ENCODE results near the gene MAN2C1.

MAN2C1 gene

DNA sequence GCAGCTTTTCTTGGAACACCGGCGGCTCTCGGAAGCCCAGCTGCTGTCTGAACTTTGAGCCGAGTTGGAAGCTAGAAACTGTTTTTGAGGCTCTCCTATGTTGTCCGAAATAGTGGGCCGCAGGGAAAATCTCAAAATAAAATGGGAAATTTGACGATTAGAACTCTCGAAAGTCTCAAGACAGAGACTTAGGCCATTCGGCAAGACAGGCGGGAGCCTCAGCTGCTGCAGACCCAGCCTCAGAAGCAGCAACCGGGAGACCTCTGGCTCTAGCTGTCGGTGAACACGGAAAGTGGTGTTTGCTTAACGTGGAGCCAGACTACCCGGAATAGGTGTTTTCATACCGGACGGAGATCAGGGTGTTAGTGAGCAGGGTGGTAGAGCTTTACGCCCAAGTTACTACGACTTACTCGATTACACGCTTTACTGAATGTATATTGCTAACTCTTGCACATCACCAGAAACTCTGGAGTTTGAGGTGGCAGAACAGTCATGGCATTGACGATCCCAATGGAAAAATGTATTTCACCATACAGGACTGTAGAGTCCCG lies 357 bp upstream of the MAN2C1 start:
- H3K4me2 ChIP-seq (ENCODE audit: insufficient read depth, low read length, poor library complexity, severe bottlenecking): peak overlapping the region; percentile 50
- no peak overlapping the region for H3K4ac ChIP-seq (ENCODE audit: low read length)
- no peak overlapping the region for H2BK12ac ChIP-seq (ENCODE audit: low read length)
- H3K14ac ChIP-seq (ENCODE audit: low read length): no peak overlapping the region
- WGBS, 2 donors (ENCODE audit: extremely low coverage in 2 of 2, insufficient read length in 2 of 2, insufficient replicate concordance in 1 of 2): no CpG with 5 or more reads among the region's 23 CpGs
- H3K9me3 ChIP-seq (replicated peaks in 1 of 2; ENCODE audit: control insufficient read depth in 2 of 2, insufficient read depth in 1 of 2, low read depth in 1 of 2, low read length in 2 of 2): no peaks in the 10 kb centered on the region
- H2BK5ac ChIP-seq (ENCODE audit: low read length): no peak overlapping the region
- H3K4me1 ChIP-seq (ENCODE audit: control insufficient read depth in 2 of 2, insufficient read depth in 1 of 2, low read depth in 1 of 2, low read length in 2 of 2): peaks cover 7 to 8% of the 10 kb centered on the region in 2 donors
- no peak overlapping the region for H2BK120ac ChIP-seq (ENCODE audit: low read depth, low read length)
- H2AK5ac ChIP-seq (ENCODE audit: low read depth, low read length): no peak overlapping the region
- H3K18ac ChIP-seq (ENCODE audit: low read length): no peak overlapping the region
- H3K23ac ChIP-seq (ENCODE audit: low read depth, low read length, poor library complexity): peak overlapping the region; percentile 92
- H2AFZ ChIP-seq (ENCODE audit: low read length): peak overlapping the region; percentile 92
- H3K27me3 ChIP-seq (ENCODE audit: control insufficient read depth in 3 of 3, insufficient read depth in 3 of 3, low read depth in 1 of 3, low read length in 3 of 3): no peaks in the 10 kb centered on the region
- H3K79me1 ChIP-seq (ENCODE audit: low read depth, low read length): no peaks in the 10 kb centered on the region
- peak overlapping the region; percentile 79 for H3K9ac ChIP-seq (ENCODE audit: low read depth, low read length, poor library complexity)
- H2BK15ac ChIP-seq (ENCODE audit: low read length): no peak overlapping the region
- H3K36me3 ChIP-seq (replicated peaks in 1 of 2; ENCODE audit: control insufficient read depth in 2 of 2, insufficient read depth in 2 of 2, low read length in 2 of 2): peaks cover 22 to 86% of the 10 kb centered on the region in 2 donors
- H3K27ac ChIP-seq (replicated peaks; ENCODE audit: low read length): peak overlapping the region; percentile 82
- H4K8ac ChIP-seq (ENCODE audit: low read depth, low read length): no peak overlapping the region
- peak overlapping the region; percentile 71 to 91 for H3K4me3 ChIP-seq (ENCODE audit: low read length in 2 of 2)
- H4K91ac ChIP-seq (ENCODE audit: low read depth, low read length, poor library complexity): no peak overlapping the region
- no peak for DNase-seq (ENCODE audit: low spot score)

DNA sequence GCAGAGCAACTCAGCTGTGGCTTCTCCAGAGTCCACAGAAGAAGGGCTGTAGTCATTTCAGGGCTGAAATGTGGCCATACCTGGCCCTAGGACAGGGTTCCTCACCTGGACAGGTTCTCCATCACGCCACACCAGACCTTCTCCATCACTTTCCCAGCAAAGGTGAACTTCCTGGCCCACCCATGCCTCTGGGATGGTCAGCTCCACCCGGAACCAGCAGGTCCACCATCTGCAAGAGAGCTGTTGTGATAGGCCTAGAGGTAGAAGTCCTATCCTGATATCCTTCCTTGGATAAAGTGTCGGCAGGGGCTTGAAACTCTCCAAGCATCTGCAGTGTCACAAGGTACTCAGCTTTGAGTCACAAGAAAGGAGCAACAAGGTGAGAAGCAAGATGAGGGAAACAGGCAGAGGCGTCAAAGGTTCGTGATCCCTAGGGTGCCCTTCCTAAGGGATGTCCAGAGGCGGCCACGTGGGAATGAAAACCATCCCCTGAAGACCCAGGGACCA lies 948 bp downstream of the MAN2C1 start:
- no peak overlapping the region for H2BK120ac ChIP-seq (ENCODE audit: low read depth, low read length)
- H2BK15ac ChIP-seq (ENCODE audit: low read length): no peak overlapping the region
- H3K4ac ChIP-seq (ENCODE audit: low read length): no peak overlapping the region
- no peaks in the 10 kb centered on the region for H3K9me3 ChIP-seq (replicated peaks in 1 of 2; ENCODE audit: control insufficient read depth in 2 of 2, insufficient read depth in 1 of 2, low read depth in 1 of 2, low read length in 2 of 2)
- DNase-seq (ENCODE audit: low spot score): no peak
- no peak overlapping the region for H4K8ac ChIP-seq (ENCODE audit: low read depth, low read length)
- peak overlapping the region; percentile 14 to 71 for H3K4me3 ChIP-seq (ENCODE audit: low read length in 2 of 2)
- H4K91ac ChIP-seq (ENCODE audit: low read depth, low read length, poor library complexity): no peak overlapping the region
- H2BK12ac ChIP-seq (ENCODE audit: low read length): no peak overlapping the region
- no peak overlapping the region for H3K27ac ChIP-seq (replicated peaks; ENCODE audit: low read length)
- no peaks in the 10 kb centered on the region for H3K27me3 ChIP-seq (ENCODE audit: control insufficient read depth in 3 of 3, insufficient read depth in 3 of 3, low read depth in 1 of 3, low read length in 3 of 3)
- H3K4me1 ChIP-seq (ENCODE audit: control insufficient read depth in 2 of 2, insufficient read depth in 1 of 2, low read depth in 1 of 2, low read length in 2 of 2): peaks cover 7 to 8% of the 10 kb centered on the region in 2 donors
- peak overlapping the region; percentile 43 for H3K4me2 ChIP-seq (ENCODE audit: insufficient read depth, low read length, poor library complexity, severe bottlenecking)
- no peak overlapping the region for H3K18ac ChIP-seq (ENCODE audit: low read length)
- no peak overlapping the region for H3K14ac ChIP-seq (ENCODE audit: low read length)
- WGBS, 2 donors (ENCODE audit: extremely low coverage in 2 of 2, insufficient read length in 2 of 2, insufficient replicate concordance in 1 of 2): no CpG with 5 or more reads among the region's 7 CpGs
- peak overlapping the region; percentile 24 for H2AK5ac ChIP-seq (ENCODE audit: low read depth, low read length)
- H3K79me1 ChIP-seq (ENCODE audit: low read depth, low read length): no peaks in the 10 kb centered on the region
- H3K9ac ChIP-seq (ENCODE audit: low read depth, low read length, poor library complexity): peak overlapping the region; percentile 17
- peaks cover 18 to 82% of the 10 kb centered on the region in 2 donors for H3K36me3 ChIP-seq (replicated peaks in 1 of 2; ENCODE audit: control insufficient read depth in 2 of 2, insufficient read depth in 2 of 2, low read length in 2 of 2)
- no peak overlapping the region for H2AFZ ChIP-seq (ENCODE audit: low read length)
- peak overlapping the region; percentile 92 for H3K23ac ChIP-seq (ENCODE audit: low read depth, low read length, poor library complexity)
- no peak overlapping the region for H2BK5ac ChIP-seq (ENCODE audit: low read length)

DNA sequence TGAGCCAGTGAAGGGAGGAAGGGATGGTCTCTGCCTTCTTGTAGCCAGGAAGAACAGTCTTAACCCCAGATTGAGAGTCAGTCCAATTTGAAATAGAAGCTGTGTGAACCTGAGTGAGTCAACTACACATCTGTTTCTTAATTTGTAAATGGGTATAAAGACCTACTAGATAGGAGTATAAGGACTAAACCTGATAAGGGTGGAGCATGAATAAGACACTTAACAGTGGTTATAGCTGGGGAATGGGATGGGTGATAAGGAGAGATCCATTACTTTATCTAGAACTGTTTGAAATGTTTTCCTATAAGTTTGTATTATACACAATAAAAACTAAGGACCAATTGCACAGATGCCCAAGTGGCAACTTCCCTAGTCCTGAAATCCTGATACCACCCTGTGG lies 1.4 kb downstream of the MAN2C1 start:
- no peak overlapping the region for H2BK12ac ChIP-seq (ENCODE audit: low read length)
- no peaks in the 10 kb centered on the region for H3K79me1 ChIP-seq (ENCODE audit: low read depth, low read length)
- H3K4me3 ChIP-seq (ENCODE audit: low read length in 2 of 2): no peak overlapping the region
- H3K18ac ChIP-seq (ENCODE audit: low read length): no peak overlapping the region
- no peak overlapping the region for H4K91ac ChIP-seq (ENCODE audit: low read depth, low read length, poor library complexity)
- no peak overlapping the region for H3K23ac ChIP-seq (ENCODE audit: low read depth, low read length, poor library complexity)
- no peaks in the 10 kb centered on the region for H3K9me3 ChIP-seq (replicated peaks in 1 of 2; ENCODE audit: control insufficient read depth in 2 of 2, insufficient read depth in 1 of 2, low read depth in 1 of 2, low read length in 2 of 2)
- no peak overlapping the region for H3K27ac ChIP-seq (replicated peaks; ENCODE audit: low read length)
- no peak overlapping the region for H2BK15ac ChIP-seq (ENCODE audit: low read length)
- peaks cover 7 to 8% of the 10 kb centered on the region in 2 donors for H3K4me1 ChIP-seq (ENCODE audit: control insufficient read depth in 2 of 2, insufficient read depth in 1 of 2, low read depth in 1 of 2, low read length in 2 of 2)
- H3K4ac ChIP-seq (ENCODE audit: low read length): no peak overlapping the region
- peaks cover 21 to 82% of the 10 kb centered on the region in 2 donors for H3K36me3 ChIP-seq (replicated peaks in 1 of 2; ENCODE audit: control insufficient read depth in 2 of 2, insufficient read depth in 2 of 2, low read length in 2 of 2)
- H2AFZ ChIP-seq (ENCODE audit: low read length): no peak overlapping the region
- no peak overlapping the region for H2BK120ac ChIP-seq (ENCODE audit: low read depth, low read length)
- H2BK5ac ChIP-seq (ENCODE audit: low read length): no peak overlapping the region
- no peak overlapping the region for H3K14ac ChIP-seq (ENCODE audit: low read length)
- no peak for DNase-seq (ENCODE audit: low spot score)
- H4K8ac ChIP-seq (ENCODE audit: low read depth, low read length): no peak overlapping the region
- no peak overlapping the region for H3K9ac ChIP-seq (ENCODE audit: low read depth, low read length, poor library complexity)
- no peaks in the 10 kb centered on the region for H3K27me3 ChIP-seq (ENCODE audit: control insufficient read depth in 3 of 3, insufficient read depth in 3 of 3, low read depth in 1 of 3, low read length in 3 of 3)
- no peak overlapping the region for H3K4me2 ChIP-seq (ENCODE audit: insufficient read depth, low read length, poor library complexity, severe bottlenecking)
- no peak overlapping the region for H2AK5ac ChIP-seq (ENCODE audit: low read depth, low read length)

DNA sequence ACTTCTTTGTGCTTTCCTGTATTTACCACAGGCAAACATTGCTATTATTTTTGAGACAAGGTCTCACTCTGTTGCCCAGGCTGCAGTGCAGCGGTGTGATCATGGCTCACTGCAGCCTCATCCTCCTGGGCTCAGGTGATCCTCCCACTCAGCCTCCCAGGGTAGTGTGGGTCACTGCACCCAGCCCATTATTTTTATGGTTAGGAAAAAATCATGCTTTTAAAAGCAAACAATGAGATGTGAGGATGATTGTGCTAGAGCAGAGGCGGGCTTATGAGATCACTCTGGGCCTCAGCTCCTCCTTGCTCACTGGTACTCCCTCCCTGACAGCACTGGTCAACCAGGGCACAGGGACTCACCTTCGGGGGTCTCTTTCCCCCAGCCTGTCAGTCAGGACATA lies 2.2 kb downstream of the MAN2C1 start:
- H4K8ac ChIP-seq (ENCODE audit: low read depth, low read length): no peak overlapping the region
- no peaks in the 10 kb centered on the region for H3K27me3 ChIP-seq (ENCODE audit: control insufficient read depth in 3 of 3, insufficient read depth in 3 of 3, low read depth in 1 of 3, low read length in 3 of 3)
- WGBS, 2 donors (ENCODE audit: extremely low coverage in 2 of 2, insufficient read length in 2 of 2, insufficient replicate concordance in 1 of 2): no CpG with 5 or more reads among the region's 3 CpGs
- H3K36me3 ChIP-seq (replicated peaks in 1 of 2; ENCODE audit: control insufficient read depth in 2 of 2, insufficient read depth in 2 of 2, low read length in 2 of 2): peaks cover 15 to 82% of the 10 kb centered on the region in 2 donors
- H3K14ac ChIP-seq (ENCODE audit: low read length): no peak overlapping the region
- no peak overlapping the region for H2BK5ac ChIP-seq (ENCODE audit: low read length)
- no peaks in the 10 kb centered on the region for H3K9me3 ChIP-seq (replicated peaks in 1 of 2; ENCODE audit: control insufficient read depth in 2 of 2, insufficient read depth in 1 of 2, low read depth in 1 of 2, low read length in 2 of 2)
- no peak overlapping the region for H3K9ac ChIP-seq (ENCODE audit: low read depth, low read length, poor library complexity)
- no peak overlapping the region for H2AK5ac ChIP-seq (ENCODE audit: low read depth, low read length)
- no peaks in the 10 kb centered on the region for H3K79me1 ChIP-seq (ENCODE audit: low read depth, low read length)
- peaks cover 7 to 8% of the 10 kb centered on the region in 2 donors for H3K4me1 ChIP-seq (ENCODE audit: control insufficient read depth in 2 of 2, insufficient read depth in 1 of 2, low read depth in 1 of 2, low read length in 2 of 2)
- no peak overlapping the region for H3K18ac ChIP-seq (ENCODE audit: low read length)
- H3K27ac ChIP-seq (replicated peaks; ENCODE audit: low read length): no peak overlapping the region
- H3K4me2 ChIP-seq (ENCODE audit: insufficient read depth, low read length, poor library complexity, severe bottlenecking): no peak overlapping the region
- H2BK12ac ChIP-seq (ENCODE audit: low read length): no peak overlapping the region
- H3K4ac ChIP-seq (ENCODE audit: low read length): no peak overlapping the region
- no peak overlapping the region for H2AFZ ChIP-seq (ENCODE audit: low read length)
- H3K23ac ChIP-seq (ENCODE audit: low read depth, low read length, poor library complexity): no peak overlapping the region
- no peak overlapping the region for H4K91ac ChIP-seq (ENCODE audit: low read depth, low read length, poor library complexity)
- no peak for DNase-seq (ENCODE audit: low spot score)
- H2BK120ac ChIP-seq (ENCODE audit: low read depth, low read length): no peak overlapping the region
- no peak overlapping the region for H2BK15ac ChIP-seq (ENCODE audit: low read length)
- no peak overlapping the region for H3K4me3 ChIP-seq (ENCODE audit: low read length in 2 of 2)

Measured in neuronal stem cell (in vitro differentiated cells).